OCI-M2 (cell line): ENCODE measurements around the gene PDZRN4.
"Not testable (repeated sequence)": the region's sequence is repeated elsewhere in the genome, so short reads cannot be mapped to it uniquely, and the experiment has no call there.

ENCODE experiments used
- DNase-seq: peaks from one replicate; lab custom pipeline; 2025; ENCODE audit not compliant: unreplicated experiment; lab: John Stamatoyannopoulos, UW

Gene PDZRN4

DNA sequence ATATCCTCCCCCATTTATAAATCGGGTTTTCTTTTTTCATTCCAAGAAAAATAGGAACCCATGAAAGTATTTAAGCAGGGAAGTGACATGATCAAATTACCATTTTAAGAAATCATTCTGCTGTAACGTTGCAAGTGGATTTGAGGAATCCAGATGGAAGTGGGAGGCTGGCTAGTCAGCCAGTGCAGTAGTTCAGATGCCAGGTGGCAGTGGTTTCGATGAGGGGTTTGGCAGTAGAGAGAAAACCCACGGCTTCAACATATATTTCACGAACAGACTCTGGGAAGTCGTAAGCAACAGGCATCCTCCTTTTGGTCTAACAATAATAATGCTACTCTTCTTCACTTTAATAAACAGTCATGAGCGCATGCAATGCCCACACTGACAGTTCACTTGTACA is 25.0 kb downstream of the PDZRN4 start:
- DNase-seq, result no peak

DNA sequence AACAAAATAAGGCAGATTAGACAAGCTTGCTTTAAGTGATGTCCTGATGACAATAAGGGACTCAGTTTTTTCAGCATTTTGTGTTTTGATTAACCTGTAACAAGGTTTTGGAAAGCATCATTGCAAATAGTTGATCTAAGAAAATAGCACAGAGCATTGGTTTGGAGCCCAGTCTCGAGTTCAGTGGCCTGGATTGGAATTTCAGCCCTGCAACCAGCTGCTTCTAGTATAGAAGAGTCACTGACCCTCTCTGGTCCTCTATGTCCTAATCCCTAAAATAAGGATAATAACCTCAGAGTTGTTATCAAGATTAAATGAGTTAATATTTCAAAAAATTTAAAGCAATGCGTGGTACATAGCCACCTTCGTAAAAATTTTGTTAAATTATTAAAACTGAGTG is 25.5 kb downstream of the PDZRN4 start:
- no peak for DNase-seq

GRCh38 chr12:41217727-41218126 is 29.6 kb downstream of the PDZRN4 start:
- no peak for DNase-seq

- DNase-seq, result no peak
These were observed 32.8 kb downstream of the PDZRN4 start for GRCh38 chr12:41220931-41221330.

DNA sequence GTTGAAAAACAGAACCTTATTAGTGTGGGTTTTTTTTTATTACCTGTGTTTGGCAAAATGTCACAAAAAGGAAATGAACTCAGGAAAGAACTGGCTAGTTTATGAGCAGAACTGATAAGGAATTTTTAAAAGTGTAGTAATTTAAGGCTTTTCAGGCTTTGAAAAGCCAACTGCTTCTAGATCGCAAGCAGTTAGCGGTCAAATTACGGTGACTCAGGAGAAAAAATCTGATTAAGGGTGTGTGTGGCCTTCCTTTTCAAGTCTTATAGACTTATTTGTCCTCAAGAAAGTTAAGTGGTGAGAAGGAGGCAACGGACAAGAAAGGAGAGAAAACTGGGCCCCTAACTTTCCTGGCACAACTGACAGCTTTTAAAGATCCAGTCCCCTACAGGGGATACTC is 33.4 kb downstream of the PDZRN4 start:
- no peak for DNase-seq

GRCh38 chr12:41223600-41223999 is 35.5 kb downstream of the PDZRN4 start:
- no peak for DNase-seq

GRCh38 chr12:41224066-41224465 is 35.9 kb downstream of the PDZRN4 start:
- no peak for DNase-seq

DNA sequence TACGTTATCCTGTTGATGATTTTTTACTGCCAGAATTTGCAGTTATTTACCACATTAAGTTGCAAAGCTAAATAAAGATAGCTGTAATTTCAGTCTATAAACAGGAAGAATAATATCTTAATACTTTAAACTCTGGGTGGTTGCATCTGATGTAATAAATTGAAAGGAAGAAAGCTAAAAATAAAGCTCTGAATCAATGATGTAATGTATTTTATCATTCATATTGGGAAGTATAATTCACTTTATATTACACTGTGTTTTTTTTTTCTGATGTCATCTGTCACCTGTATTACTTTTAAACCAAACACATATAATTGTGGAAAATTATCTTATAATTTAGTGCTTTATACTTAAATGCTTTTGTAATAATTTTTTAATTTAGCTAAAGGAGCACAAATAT is 37.1 kb downstream of the PDZRN4 start:
- DNase-seq, result no peak

DNA sequence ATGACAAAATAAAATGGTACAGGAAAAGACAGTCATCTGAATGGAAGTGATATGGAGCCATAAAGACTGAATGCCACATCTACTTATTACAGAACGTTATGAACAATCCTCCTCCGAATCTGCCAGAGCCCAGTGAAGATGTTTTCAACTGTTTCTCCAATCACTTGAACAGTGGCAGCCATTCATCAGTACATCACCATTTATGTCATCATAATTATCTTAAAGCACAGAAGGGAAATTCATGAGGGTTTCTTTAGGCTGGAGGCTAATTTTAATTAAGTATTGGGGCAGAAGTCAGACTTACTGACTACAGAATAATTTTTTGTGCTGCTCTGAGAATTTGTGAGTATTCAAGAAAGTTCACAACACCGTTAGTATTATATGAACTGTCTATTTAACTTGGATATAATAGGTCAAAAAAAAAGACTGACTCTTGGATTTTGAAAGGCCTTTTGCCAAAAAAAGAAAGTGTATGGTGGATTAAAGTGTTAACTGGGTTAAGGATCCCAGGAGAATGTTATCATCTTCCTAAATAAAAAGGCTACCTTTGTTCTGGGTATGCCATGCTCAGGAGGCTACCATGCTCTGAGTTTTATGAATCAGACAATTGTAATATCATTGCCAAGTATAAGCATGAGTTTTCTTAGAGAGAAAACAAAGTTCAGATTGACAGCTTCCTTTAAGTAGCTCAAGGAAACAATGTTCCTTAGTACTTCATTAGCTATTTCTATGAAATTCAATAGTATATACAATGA is 40.1 kb downstream of the PDZRN4 start:
- no peak for DNase-seq

DNA sequence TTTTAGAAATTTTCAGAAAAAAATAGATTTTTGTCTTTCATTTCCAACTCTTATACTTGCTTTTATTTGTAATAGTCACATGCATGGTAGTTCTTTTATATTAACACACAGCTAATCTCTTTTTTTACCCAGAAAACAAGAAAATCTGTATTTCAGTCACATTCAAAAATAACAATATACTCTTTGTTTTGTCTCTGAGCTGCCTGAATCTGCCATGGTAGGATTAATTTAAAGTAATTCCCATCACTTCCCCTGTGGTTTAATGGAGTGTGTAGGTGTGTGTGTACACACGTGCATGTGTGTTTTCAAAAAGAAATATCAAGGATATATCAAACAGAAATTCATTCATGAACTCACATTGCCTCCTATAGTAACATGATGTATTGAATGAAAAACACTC is 42.6 kb downstream of the PDZRN4 start:
- no peak for DNase-seq

DNA sequence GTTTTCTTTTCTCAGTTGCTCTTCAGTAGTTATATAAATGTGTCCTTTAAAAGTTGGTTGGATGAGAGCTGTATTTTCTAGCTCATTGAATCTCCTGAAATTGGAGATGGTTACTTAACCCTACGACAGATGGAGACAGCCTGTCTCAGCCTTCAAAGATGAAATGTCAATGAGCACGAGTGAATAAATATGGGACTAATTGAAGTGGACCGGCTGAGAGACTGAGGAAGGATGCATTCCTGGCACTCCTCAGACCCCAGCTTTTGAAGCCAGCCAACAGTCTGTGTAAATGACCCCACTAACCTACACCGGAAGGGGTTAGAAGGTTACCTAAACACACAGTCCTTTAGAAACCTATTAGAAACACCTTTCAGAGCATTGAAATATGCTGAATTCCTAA is 46.6 kb downstream of the PDZRN4 start:
- no peak for DNase-seq

DNA sequence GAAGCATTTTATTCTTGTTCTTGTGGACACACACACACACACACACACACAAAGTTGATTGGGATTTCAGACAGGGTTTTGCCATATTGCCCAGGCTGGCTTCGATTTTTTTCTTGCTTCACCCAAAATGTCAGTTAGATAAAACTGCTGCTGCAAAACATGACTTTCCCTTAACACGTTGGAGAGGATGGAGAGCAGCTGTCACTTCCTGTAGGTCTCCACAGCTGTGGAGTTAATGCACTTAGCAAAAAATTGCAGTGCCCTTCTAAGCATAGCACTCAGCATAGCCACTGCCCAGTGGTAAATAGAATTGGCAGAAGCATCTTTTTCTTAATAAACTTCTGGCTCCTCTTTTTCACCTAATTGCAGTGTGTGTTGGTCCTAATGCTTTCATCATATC is 54.5 kb downstream of the PDZRN4 start:
- DNase-seq, result no peak

DNA sequence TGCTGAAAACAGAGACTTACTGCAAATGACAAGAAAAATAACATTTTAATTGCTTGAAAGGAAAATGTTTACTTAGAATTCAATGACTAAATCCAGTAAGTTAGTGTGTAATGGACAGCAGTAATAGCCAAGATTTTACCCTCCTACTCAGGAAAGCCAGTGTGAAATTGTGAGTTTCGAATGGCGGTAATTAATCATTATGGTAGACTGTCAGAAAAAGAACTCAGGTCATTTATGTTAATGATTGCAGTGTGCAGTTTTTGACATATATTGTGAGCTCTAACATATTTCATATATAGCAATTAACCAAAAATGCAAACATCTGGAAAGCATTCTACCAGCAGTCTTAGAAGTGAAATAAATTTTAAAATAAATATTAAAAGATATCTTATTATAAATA is 60.3 kb downstream of the PDZRN4 start:
- DNase-seq, result no peak

GRCh38 chr12:41250748-41251147 is 62.6 kb downstream of the PDZRN4 start:
- DNase-seq, result no peak

DNA sequence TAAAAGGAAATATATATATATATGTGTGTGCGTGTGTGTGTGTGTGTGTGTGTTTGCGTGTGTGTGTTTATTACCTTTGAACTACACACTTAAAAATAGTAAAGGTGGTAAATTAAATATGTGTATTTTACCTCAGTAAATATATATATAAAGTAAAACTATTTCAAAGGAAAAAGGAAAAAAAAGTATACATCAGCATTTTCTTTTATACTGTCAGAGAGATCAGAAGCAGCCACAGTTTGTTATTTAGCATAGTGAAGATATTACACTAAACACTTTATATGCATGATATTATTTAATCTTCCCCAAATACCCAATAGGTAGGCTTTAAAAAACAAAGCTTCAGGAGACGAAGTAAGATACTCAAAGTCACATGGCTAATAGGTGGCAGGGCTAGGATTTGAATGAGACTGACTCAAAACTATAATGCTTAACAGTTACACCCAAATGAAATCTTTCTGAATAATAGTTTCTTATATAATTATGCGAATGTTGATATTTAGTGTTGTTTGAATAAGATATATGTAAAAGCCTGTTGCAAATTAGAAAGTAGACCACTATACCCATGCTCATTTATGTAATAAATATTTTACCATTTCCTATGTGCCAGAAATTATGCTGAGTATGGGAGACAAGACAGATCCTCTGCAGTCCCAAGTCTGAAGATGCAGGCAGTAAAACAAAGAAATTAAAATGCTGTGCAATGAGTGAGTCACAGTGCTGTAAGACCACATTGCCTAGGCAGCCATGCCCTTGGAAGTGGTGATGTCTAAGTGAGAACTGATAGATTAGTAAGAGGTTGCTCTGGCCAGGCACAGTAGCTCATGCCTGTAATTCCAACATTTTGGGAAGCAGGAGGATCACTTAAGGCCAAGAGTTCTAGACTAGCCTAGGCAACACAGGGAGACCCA is 66.1 kb downstream of the PDZRN4 start:
- DNase-seq, result no peak

GRCh38 chr12:41263196-41263595 is 75.1 kb downstream of the PDZRN4 start:
- DNase-seq, result not testable (repeated sequence)

GRCh38 chr12:41264281-41264680 is 76.2 kb downstream of the PDZRN4 start:
- no peak for DNase-seq

- no peak for DNase-seq
These were observed 80.9 kb downstream of the PDZRN4 start for GRCh38 chr12:41269056-41269455.

GRCh38 chr12:41271489-41271888 is 83.4 kb downstream of the PDZRN4 start:
- no peak for DNase-seq

GRCh38 chr12:41274643-41275042 is 86.5 kb downstream of the PDZRN4 start:
- no peak for DNase-seq

DNA sequence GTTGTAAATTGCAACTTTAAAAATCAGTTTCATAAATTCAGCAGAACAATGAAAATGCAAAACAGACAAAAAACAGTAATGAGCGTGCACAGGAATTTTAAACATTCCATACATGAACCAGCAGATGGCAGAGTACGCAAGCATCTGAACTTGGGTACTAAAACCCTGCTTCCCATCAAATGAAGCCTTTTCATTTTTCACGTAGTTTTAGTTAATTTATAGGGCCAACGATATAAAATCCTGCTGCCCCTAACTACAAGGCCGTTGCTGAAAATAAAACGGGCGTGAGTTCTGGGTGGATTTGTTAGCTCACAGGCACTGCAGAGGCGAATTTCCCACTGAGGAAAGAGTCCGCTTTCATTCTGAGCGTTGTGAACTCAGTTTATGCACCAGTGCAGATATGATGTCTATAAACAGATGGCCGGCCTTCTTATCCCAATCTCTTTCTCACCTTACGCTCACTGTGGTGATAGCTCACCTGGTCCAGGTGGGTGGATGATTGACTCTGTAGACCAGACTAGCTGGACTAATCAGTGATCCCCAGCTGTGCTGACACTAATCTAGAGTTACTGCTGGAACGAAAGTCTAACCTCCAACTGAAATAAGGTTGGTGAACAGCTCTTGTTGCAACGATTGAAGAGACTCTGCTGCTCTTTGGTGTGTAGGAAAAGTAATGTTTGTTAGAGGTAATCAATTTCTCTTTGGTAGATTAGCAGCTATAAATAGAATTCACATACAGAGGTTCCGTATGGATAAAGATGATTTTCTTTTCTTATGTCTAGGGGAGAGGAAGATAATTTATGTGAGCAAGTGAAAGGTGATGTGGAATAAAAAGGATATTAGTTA is 89.2 kb downstream of the PDZRN4 start:
- DNase-seq, result no peak

DNA sequence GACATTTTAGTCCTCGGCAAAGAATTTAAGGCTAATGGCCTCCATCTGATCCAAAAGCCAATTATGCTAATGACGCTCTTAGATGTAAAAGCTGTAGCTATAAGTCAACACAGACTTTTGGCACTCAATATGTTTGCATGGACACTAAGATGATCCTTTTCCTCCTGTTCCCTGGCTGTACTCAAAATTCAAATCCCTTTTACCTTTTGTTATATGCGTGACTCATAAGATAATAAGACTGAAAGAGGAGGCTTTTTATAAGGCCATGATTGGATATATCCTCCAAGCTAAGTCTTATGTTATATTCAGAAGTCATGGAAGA is 89.8 kb downstream of the PDZRN4 start:
- no peak for DNase-seq
